Stimulated activated CD8-positive, alpha-beta memory T cell treated with anti-CD3 and anti-CD28 coated beads, Interleukin-2, amount 100 ng/mL, for 48 hours (primary cell): ENCODE measurements around the gene CDC42BPA.
"Not testable (repeated sequence)": the region's sequence is repeated elsewhere in the genome, so short reads cannot be mapped to it uniquely, and the experiment has no call there.

Experiments
- DNase-seq, 2 donors: peaks; one replicate each; pipeline ENCODE4 v3.0.0-alpha.2; 2020; ENCODE audit warnings: low read depth in 2 of 2

CDC42BPA gene

DNA sequence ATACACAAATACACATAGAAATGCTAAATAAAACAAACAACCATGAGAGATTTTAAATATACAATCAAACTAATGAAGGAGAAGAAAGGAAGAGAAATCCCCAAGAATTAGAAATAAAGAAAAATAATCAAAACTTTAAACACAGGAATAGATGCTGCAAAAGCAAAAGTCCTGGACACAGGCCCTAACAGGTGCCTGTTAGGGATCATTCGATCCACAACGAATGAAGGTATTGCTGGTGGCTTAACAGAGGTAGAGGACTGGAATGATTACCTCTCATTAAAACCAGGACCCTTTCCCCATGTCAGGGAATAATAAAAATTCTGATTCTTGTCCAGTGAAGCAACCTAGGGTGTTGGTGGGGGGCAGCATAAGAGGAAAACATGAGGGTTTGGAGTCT, 56.8 kb downstream of the CDC42BPA start:
- no peak for DNase-seq

DNA sequence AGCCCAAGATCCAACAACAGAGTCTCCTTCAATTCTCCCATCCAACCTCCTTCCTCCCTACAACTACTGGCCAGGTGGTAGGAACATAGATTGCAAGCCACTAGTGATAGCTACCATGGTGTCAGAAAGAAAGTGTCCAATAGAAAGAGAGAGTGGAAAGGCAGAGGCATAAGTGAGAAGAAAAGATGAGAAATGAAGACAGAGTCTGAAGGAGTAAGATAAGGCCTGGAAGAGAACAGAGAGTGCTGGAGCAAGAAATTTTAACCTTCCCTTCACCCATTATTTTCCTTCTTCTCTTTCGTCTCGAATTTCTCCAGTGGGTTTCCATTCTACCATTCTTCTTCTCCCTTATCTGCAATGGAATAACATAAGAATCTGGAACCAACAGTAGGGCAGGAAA, 57.9 kb downstream of the CDC42BPA start:
- no peak for DNase-seq

DNA sequence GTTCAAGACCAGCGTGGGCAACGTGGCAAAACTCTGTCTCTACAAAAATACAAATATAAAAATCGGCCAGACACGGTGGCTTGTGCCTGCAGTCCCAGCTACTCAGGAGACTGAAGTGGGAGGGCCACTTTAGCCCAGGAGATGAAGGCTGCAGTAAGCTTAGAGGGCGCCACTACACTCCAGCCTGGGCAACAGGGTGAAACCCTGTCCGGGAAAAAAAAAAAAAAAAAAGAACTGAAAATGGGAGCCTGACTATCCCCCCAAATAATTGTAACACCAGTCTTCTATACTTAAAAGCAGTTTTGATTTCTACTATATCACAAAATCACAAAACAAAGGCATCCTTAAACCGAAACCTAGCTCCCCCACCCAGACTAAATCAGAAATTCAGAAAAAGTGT, 60.3 kb downstream of the CDC42BPA start:
- DNase-seq: no peak

DNA sequence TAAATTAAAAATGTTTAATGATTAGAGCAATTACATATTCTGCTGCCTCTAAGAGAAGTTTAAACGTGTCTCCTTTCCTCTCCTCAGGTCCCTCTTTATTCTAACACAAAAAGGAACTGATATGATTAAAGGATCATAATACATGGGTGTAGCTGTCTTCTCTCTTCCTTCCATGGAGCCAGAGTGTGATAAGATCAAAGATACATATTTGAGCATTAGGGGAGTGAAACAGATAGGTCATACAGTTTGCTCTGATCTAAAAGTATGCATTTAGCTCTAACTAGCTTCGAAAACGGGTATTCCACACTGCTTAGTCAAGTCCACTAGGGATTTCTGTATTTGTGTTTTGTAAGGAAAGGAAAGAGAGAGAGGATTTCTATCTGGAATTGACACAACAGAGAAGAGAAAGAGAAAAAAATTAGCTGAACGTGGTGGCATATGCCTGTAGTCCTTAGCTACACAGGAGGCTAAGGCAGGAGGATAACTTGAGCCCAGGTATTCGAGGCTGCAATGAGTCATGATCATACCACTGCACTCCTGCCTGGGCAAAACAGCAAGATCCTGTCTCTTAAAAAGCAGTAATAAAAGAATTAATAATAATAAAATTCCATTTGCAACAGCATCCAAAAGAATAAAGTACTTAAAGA, 63.1 kb downstream of the CDC42BPA start:
- no peak for DNase-seq

DNA sequence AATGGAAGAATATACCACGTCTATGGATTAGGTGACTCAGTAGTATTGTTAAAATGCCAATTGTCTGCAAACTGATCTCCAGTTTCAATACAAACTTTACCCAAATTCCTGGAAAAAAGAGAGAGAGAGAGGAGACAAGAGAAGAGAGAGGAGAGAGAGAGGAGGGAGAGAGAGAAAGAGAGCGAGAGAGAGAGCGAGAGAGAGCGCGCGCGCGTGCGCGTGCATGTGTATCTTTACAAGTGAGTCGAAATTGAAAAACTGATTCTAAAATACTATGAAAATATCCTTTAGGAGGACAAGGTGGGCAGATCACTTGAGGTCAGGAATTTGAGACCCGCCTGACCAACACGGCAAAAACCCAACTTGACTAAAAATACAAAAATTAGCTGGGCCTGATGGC, 65.2 kb downstream of the CDC42BPA start:
- no peak for DNase-seq

DNA sequence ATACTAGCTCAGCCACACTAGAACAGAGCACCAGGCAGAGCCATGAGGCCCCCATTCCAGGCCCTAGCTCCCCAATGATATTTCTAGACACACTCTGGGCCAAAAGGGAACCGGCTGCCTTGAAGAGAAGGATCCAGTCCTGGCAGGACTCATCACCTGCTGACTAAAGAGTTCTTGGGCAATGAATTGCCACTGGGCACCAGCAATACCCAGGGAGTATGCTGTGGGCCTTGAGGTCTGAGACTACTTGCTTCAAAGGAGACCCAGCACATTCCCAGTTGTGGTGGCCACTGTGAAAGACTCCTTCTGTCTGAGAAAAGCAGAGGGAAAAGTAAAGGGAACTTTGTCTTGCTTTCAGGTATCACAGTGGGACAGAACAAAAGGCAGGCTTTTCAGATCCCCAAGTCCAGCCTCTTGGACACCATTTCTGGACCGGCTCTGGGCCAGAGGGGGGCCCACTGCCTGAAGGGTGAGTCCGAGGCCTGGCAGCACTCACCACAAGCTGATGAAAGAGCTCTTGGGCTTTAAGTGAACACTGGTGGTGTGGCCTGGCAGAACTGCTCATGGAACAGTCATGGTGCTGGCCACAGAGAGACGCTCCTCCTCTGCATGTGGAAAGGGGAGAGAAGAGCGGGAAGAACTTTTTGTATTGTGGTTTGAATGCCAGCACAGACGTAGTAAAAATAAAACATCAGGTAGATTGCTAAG, 72.5 kb downstream of the CDC42BPA start:
- no peak for DNase-seq

DNA sequence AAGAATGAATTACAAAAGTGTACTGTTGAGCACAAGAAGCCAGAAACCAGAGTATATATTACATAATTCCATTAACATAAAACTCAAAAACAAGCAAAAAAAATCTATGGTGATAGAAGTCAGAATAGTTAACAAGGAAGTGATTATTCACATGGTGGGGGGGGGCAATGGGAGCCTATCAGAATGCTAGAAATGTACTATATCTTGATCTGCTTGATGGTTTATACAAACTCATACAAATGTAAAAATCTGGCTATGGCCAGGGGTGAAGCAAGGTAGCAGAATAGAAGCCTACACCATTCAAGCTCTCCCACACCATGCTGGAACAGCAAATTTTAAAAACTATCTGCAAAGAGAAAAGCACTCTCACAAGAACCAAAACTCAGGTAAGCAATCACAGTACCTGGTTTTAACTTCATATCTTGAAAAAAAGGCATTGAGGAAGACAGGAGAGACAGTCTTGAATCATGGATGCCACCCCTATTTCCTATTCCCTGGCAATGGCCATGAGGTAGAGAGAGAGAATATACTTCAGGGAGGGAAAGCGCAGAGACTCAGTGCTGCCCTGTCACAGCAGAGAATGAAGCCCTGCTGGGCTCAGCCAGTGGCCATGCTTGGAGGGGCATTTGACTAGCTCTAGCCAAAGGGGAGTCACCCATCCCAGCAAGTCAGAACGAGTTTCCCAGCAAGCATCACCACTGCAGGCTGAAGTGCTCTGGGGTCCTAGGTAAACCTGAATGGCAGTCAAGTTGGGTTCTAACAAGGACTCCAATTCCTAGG, 73.8 kb downstream of the CDC42BPA start:
- DNase-seq: no peak

DNA sequence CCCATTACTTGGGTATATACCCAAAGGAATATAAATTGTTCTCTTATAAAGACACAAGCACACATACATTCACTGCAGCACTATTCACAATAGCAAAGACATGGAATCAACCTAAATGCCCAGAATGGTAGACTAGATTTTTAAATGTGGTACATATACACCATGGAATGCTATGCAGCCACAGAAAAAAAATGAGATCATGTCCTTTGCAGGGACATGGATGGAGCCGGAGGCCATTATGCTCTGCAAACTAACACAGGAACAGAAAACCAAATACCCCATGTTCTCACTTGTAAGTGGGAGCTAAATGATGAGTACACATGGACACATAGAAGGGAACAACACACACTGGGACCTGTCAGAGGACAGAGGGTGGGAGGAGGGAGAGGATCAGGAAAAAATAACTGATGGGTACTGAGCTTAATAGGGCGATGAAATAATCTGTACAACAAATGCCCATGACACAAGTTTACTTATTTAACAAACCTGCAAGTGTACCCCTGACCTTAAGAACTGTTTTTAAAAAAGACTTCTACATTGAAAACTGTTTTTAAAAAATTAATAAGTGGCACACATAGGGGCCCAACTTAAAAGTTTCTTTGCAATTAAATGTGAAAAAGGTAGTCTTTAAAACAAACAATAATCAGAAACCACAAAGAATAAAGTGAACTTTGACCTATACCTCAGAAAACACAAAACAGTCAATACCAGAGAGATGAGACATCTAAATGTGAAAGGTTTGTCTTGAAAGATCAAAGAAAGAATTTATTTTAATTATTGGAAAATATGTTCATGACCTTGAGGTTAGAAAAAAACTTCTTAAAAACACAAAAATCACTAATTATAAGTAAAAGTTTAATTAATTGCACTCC, 75.2 kb downstream of the CDC42BPA start:
- DNase-seq: no peak

DNA sequence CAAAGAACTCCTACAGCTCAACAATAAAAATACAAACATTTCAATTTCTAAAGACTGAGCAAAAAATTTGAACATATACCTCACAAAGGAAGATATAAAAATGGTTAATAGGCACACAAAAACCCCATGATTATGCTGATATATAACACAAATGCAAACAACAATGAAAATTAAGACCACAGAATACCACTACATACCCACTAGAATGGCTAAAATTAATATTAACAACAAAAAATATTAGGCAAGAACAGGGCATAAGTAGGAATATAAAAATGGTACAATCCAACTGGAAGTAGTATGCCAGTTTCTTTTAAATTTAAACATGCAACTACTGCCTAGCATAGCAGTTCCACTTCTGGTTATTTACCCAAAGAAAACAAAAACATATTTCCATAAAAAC, 77.3 kb downstream of the CDC42BPA start:
- no peak for DNase-seq

DNA sequence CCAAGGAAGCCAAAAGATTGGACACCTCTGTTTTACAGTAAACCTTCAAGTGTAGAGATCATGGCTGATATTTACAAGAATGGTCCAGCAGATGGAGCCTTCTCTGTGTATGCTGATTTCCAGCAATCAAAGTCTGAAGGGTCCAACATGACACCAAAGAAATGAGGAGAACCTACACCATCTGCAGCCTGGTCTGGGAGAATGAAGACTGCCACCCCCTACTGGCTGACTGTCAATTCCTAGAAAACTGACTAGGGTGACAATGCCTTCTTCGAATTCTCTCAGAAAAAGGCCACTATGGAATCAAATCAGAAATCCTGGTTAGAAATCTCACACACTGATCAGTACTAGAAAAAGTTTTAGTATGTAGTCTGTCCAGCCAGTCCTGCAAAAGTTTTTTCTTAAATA, 83.3 kb downstream of the CDC42BPA start:
- DNase-seq: no peak

DNA sequence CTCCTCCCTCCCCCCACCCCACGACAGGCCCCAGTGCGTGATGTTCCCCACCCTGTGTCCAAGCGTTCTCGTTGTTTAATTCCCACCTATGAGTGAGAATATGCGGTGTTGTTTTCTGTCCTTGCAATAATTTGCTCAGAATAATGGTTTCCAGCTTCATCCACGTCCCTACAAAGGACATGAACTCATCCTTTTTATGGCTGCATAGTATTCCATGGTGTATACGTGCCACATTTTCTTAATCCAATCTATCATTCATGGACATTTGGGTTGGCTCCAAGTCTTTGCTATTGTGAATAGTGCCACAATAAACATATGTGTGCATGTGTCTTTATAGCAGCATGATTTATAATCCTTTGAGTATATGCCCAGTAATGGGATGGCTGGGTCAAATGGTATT, 87.2 kb downstream of the CDC42BPA start:
- not testable (repeated sequence) for DNase-seq

DNA sequence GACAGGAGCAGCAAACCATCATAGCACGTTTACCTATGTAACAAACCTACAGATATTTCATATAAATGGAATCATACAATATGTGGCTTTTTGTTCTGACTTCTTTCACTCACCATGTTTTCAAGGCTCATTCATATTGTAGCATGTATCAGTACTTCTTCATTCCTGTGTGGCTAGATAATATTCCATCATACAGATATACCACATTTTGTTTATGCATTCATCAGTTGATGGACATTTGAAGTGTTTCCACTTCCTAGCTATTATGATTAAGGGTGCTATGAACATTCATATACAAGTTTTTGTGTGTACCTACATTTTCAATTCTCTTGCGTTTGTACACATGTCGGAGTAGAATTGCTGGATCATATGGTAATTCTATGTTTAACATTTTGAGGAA, 90.1 kb downstream of the CDC42BPA start:
- DNase-seq: no peak

DNA sequence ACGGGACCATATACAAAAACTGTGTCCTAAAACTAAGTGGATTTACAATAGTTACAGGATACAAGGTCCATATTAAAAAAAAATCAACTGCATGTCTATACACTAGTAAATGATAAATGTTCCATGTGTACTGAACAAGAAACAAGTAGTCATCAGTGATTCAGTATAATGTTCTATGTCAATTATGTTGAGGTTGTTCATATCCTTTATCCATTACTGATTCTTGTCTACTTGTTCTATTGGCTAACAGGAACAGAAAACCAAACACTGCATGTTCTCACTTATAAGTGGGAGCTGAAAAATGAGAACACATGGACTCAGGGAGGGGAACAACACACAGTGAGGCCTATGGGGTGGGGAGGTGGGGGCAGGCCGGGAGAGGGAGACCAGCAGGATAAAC, 90.5 kb downstream of the CDC42BPA start:
- DNase-seq: no peak

DNA sequence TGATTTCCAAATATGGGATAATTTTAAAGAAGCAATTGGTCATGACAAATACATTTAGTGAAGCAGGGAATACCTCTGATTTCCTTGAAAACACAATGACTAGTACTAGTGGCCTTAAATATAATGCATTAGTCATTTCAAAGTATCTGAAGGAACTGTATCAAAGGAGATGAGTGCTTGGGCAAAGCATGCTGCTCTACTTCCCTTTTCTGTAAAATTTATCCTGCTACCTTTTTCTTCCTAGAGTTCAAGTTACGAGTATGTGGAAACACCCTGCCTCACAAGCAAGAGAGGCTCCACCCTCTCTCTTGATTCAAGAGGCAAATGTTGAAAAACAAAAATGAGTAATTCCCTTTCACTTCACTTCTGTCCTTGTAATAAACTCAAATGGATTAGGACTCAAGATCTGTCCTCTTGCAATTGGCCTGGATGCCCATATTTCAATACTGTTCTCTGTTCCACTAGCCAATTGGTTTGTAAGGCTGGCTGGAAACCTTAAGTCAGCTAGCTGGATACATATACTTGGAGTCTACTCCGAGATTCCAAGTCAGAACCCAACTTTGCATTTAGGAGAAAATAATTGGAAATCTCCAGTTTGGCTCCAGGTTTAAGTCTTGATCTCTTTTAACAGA, 92.5 kb downstream of the CDC42BPA start:
- no peak for DNase-seq

DNA sequence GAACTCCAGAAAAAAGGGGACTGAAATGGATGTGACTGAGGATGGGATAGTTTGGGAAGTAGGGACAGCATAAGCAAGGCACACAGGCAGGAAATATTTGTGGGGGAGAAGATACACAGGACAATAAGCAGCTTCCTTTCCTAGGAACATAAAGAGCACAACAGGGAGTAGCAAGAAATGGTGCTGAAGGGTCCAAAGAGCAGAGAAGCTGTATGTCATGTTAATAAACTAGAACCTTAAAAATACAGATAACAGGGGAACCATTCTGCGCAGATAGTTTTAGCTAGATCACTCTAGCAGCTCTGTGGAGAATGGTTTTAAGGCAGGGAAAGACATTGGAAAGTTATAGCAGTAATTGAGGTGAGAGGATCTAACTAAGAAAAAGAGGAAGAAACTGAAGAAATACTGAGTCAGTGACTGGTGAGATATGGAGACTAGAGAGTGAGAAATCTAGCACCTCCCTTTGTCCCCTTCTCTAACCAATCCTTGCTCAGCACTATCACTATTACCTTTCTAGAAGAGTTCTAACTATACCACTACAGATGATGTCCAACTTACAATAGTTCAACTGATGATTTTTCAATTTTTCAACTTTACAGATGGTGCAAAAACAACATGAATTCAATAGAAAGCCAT, 95.0 kb downstream of the CDC42BPA start:
- DNase-seq: no peak

DNA sequence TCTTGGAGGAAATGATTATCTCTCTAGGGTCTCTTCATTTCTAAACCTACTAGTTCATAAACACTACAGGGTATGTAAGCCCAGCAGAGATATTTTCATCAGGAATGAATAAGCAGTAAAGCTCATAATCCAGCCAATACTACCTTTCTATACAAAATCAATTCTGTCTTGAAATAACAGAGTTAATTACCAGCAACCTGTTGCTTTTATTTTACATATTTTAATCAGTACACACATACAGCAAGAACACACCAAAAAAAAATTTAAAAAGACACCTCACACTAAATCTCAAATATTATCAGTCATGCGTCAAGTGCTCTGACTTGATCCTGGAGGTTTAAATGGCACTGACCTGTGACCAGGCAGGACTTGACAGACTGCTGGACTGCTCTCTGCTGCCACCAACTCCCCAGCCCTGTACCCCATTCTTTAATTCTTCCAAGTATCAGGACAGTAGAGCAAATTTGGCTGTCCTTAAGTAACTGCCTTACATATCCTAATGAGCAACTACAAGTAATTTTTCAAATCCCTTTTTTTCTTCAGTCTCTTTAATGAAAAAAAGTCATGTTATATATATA, 98.5 kb downstream of the CDC42BPA start:
- no peak for DNase-seq

DNA sequence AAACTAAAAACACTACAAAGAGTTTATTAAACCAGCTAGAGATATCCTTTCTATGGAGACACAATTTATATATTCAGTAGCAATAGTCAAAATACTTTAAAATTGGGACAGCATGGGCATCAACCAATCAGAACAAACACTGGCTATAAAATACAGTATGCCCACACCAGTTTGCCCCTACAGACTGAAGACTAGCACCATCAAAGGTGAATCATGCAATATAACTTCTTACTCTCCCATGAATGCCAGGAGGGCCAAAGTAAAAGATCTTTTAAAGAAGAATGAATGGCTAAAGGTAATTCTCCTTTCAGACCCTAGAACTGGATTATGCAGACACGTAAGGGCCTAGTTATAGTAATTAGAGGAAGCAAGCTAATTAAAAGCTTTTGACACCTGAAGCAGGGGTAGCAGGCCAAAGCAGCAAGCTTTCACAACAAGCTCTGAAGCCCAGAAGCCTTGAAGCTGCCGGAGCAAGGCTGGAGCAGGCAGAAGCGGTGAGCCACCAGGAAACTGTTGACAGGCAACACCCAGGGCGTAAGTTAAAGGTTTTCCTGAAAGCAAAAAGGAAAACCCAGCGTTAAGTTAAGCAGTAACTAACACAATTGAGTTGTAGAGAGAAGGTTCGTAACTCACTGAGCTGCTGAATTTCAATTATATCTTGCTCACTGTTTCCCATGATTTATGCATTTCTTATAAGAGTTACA, 99.3 kb downstream of the CDC42BPA start:
- DNase-seq: no peak

DNA sequence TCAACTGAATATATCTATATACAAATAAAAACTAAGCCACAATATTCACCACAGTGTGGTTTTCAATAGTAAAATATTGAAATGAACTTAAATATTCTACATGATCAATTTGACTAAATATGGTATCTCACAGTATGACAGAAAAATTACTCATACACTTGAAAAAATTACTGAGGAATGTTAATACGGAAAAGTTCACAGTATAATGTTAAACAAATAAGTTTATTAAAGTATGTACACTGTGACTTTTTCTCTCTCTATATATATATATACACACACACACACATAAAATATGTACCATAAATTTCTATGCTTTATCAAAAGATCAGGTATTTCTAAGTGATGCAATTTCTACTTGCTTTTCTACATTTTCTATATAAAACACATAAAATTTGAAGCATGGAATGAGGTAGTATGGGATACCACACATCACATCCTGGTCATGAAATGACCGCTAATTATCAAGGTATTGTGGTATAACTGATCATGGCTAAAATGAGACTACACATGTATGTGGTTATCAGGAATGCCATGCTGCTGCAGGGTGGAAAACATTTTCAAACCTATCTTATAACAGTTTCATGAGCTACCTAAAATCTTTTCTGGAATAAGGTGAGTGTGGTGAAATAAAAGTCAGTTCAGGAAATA, 102.3 kb downstream of the CDC42BPA start:
- DNase-seq: no peak

DNA sequence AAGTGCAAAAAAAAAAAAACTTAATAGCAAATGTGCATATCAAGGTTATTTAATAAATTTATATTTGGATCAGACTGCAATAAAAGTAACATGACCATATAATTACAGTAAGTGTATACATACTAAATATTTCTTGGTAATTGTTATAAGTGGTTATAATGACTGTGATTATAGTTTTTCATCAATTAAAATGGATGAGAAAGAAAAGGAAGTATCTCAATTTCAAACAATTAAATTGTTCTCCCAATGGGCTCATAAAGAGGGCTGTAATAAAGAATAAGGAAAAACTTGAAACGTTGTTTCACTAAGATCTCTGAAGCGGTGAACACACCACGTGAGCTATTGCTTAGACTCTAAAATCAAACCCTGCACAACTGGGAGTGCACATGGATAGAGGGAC, 104.1 kb downstream of the CDC42BPA start:
- DNase-seq: no peak

DNA sequence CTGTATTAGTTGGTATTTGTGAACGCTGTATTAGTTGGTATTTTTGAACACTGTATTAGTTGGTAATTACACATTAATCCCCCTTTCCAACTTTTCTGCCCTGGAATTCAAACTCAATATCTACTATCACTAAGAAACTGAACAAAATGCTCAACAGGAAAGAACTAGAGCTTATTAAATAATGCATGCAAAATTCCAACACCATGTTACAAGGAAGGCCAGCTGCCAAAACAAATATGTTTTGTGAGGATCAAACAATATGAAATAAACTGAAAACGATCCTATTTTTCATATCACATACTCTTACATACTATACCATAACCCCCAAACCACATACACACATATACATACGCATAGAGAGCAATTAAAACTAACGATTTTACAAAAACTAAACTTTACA, 104.9 kb downstream of the CDC42BPA start:
- DNase-seq: no peak
